MM.1S (cell line): Measurements from ENCODE around the gene TUFM.

Experiments
- DNase-seq: peaks from one replicate; pipeline ENCODE4 v3.0.0-alpha.2; 2015
- H2AFZ ChIP-seq: fragments of 300-600 bp; sonication (generic); 2 replicates; pipeline ENCODE4 v1.6.0; 2016; ENCODE audit warnings: antibody characterized with exemption, low read length
- H3F3A ChIP-seq: fragments of 300-600 bp; sonication (generic); 2 replicates; pipeline ENCODE4 v1.6.1; 2016; ENCODE audit warnings: mild to moderate bottlenecking, antibody characterized with exemption, low read length, moderate library complexity, mixed read lengths; ENCODE audit not compliant: insufficient read depth
- H3K27ac ChIP-seq: fragments of 300-600 bp; sonication (generic); 2 replicates; pipeline ENCODE4 v1.5.1; 2016; ENCODE audit warnings: mild to moderate bottlenecking, low read length
- H3K27me3 ChIP-seq: fragments of 300-600 bp; sonication (generic); replicated peaks from 2 replicates; pipeline ENCODE4 v1.6.0; 2016; ENCODE audit warnings: low read length; ENCODE audit not compliant: insufficient read depth
- H3K36me3 ChIP-seq: fragments of 300-600 bp; sonication (generic); replicated peaks from 2 replicates; pipeline ENCODE4 v1.6.1; 2016; ENCODE audit warnings: mild to moderate bottlenecking, low read length, mixed read lengths; ENCODE audit not compliant: insufficient read depth
- H3K4me1 ChIP-seq: fragments of 300-600 bp; sonication (generic); 2 replicates; pipeline ENCODE4 v1.6.1; 2016; ENCODE audit warnings: low read length, mixed read lengths
- H3K4me2 ChIP-seq: fragments of 300-600 bp; sonication (generic); 2 replicates; pipeline ENCODE4 v1.6.0; 2016; ENCODE audit warnings: low read depth, low read length
- H3K4me3 ChIP-seq: fragments of 300-600 bp; sonication (generic); 2 replicates; pipeline ENCODE4 v1.5.1; 2016; ENCODE audit warnings: low read length, mixed read lengths
- H3K79me2 ChIP-seq: fragments of 300-600 bp; sonication (generic); 2 replicates; pipeline ENCODE4 v1.6.1; 2016; ENCODE audit warnings: mixed run types, low read length, mixed read lengths
- H3K9ac ChIP-seq: fragments of 300-600 bp; sonication (generic); 2 replicates; pipeline ENCODE4 v1.6.1; 2016; ENCODE audit warnings: low read length, mixed read lengths
- H3K9me2 ChIP-seq: fragments of 300-600 bp; sonication (generic); replicated peaks from 2 replicates; pipeline ENCODE4 v1.6.1; 2016; ENCODE audit warnings: mild to moderate bottlenecking, low read length, mixed read lengths; ENCODE audit not compliant: insufficient read depth
- H3K9me3 ChIP-seq: fragments of 300-600 bp; sonication (generic); replicated peaks from 2 replicates; pipeline ENCODE4 v1.6.1; 2016; ENCODE audit warnings: mild to moderate bottlenecking, low read length, mixed read lengths; ENCODE audit not compliant: insufficient read depth
- H4K20me1 ChIP-seq: fragments of 300-600 bp; sonication (generic); 2 replicates; pipeline ENCODE4 v1.6.1; 2016; ENCODE audit warnings: mild to moderate bottlenecking, low read length, moderate library complexity, mixed read lengths; ENCODE audit not compliant: insufficient read depth
- EZH2 ChIP-seq: fragments of 300-600 bp; sonication (generic); optimal IDR thresholded peaks from 2 replicates; pipeline ENCODE3; 2017; ENCODE audit warnings: low read depth, mild to moderate bottlenecking, antibody characterized with exemption, low read length, mixed read lengths
- EZH2phosphoT487 ChIP-seq: fragments of 300-600 bp; sonication (generic); IDR thresholded peaks from 2 replicates; pipeline ENCODE4 v1.6.1; 2018; ENCODE audit warnings: antibody characterized with exemption, low read length
- TF ChIP-seq, protein P1 (sequence below): fragments of 300-600 bp; sonication (generic); IDR thresholded peaks from 2 replicates; pipeline ENCODE4 v1.5.1; 2016; ENCODE audit warnings: antibody characterized with exemption, low read length, mixed read lengths

Gene TUFM

DNA sequence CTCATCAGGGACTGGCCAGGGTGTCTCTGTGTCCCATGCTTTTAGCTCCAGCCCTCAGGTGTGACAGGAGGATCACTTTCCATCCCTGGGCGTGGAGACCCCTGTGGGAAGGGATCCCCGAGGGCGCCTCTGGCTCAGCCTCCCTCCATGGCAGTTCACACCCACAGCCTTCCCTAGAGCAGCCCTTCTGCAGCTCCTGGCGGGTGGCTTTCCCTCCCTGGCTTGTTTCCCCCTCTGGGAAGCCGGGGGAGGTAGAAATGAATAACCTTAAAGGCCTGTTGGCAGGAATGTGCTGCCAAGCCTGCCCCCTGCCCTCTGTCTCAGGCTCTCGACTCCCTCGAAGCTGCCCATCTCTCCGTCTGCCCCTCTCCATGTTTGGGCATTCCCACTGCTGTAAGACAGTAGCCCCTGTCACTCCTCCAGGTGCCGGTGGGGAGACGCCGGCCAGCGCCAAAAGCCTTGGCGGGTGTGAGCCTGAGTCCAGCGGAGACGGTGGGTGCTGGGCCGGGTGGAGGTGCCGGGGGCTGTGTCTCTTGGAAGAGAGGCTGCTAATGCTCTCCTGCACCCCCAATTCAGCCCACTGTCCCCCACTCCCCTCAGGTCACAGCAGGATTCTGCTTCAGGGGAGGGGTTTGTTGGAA lies 30.0 kb upstream of the TUFM start:
- Histone ChIP-seq H3K4me2 (no peak overlapping the region), H3K27ac (no peak overlapping the region), H4K20me1 (no peaks in the 10 kb centered on the region), H3K9me2 (no peaks in the 10 kb centered on the region), H3K27me3 (no peaks in the 10 kb centered on the region), H3K9ac (no peak overlapping the region), H3K4me1 (peaks cover 6% of the 10 kb centered on the region; the same call in 1 of the 2 replicates), H3F3A (no peaks in the 10 kb centered on the region), H3K79me2 (no peaks in the 10 kb centered on the region), H3K4me3 (no peak overlapping the region), H2AFZ (no peak overlapping the region), H3K9me3 (no peaks in the 10 kb centered on the region), H3K36me3 (no peaks in the 10 kb centered on the region)
- DNase-seq = no peak
- TF ChIP-seq EZH2 = no peak
- TF ChIP-seq EZH2phosphoT487 = no peak
- TF ChIP-seq, protein P1, sequence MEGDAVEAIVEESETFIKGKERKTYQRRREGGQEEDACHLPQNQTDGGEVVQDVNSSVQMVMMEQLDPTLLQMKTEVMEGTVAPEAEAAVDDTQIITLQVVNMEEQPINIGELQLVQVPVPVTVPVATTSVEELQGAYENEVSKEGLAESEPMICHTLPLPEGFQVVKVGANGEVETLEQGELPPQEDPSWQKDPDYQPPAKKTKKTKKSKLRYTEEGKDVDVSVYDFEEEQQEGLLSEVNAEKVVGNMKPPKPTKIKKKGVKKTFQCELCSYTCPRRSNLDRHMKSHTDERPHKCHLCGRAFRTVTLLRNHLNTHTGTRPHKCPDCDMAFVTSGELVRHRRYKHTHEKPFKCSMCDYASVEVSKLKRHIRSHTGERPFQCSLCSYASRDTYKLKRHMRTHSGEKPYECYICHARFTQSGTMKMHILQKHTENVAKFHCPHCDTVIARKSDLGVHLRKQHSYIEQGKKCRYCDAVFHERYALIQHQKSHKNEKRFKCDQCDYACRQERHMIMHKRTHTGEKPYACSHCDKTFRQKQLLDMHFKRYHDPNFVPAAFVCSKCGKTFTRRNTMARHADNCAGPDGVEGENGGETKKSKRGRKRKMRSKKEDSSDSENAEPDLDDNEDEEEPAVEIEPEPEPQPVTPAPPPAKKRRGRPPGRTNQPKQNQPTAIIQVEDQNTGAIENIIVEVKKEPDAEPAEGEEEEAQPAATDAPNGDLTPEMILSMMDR = no peak

DNA sequence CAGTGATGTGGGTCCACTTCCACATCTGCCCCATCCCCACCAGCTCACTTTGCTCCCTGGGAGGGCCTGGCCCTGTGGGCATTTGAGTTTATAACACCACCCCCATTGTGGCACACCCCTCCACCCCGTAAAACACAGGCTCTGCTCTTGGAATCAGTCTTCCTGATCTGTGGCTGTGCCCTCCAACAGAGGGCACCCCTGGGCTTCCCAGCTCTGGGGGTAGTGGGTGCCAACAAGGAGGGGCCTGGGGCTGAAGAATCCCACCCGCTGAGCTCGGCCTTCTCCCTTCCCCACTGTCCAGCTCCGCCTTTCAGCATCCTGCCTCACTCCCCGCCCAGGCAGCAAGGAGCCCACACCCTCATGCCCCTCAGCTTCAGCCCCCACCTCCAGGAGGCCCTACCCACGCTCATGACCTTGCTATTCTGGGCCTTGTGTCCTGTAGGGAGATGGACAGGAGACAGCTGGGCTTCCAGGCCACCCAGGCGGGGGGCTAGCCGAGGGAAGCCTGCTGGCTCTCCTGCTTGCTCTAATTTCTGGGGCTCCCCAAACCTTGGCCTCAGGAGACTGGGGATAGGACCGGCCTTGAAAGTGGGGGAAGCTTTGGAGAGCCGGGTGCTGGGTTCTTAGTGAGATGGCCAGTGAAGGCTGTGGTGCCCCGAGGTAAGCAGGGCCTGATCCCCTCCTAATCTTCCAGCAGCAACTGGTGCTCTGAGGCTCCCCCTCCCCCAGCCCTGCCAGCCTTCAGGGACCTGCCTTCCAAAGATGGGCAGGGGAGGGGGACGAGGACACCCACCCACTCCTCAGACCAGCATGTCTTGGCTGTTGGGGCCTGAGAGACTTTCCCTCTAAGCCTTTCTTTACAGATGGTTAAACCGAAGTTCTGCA lies 29.2 kb upstream of the TUFM start:
- Histone ChIP-seq H3K9ac (no peak overlapping the region), H3F3A (no peaks in the 10 kb centered on the region), H3K79me2 (no peaks in the 10 kb centered on the region), H3K36me3 (no peaks in the 10 kb centered on the region), H3K4me1 (peaks cover 4% of the 10 kb centered on the region; the same call in 1 of the 2 replicates), H2AFZ (no peak overlapping the region), H3K9me2 (no peaks in the 10 kb centered on the region), H4K20me1 (no peaks in the 10 kb centered on the region), H3K4me3 (no peak overlapping the region), H3K27me3 (no peaks in the 10 kb centered on the region), H3K27ac (no peak overlapping the region), H3K4me2 (no peak overlapping the region), H3K9me3 (no peaks in the 10 kb centered on the region)
- no peak for DNase-seq
- TF ChIP-seq EZH2 (no peak), EZH2phosphoT487 (no peak)
- TF ChIP-seq, protein P1 = no peak

DNA sequence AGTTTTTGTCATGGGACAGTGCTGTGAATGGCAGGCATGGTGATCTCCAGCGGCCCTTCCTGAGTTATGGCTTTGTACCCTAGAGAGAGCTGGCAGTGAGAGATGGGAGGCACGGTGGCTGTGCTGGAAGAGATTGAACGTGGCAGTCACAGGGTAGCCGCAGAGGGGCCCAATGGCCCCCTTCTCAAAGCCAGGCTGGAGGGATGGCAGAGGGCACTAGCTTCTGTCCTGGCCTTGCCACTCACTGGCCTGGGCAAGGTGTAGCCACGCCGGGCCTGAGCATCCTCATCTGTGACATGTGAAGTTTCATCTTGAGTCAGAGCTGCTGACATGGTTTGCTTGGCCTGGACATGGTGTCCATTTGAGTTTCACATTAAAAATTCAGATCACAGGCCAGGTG lies 28.3 kb upstream of the TUFM start:
- no peak overlapping the region for H2AFZ ChIP-seq
- no peak for DNase-seq
- H3K4me3 ChIP-seq = no peak overlapping the region
- no peaks in the 10 kb centered on the region for H3K79me2 ChIP-seq
- no peak overlapping the region for H3K27ac ChIP-seq
- TF ChIP-seq, protein P1 = no peak
- TF ChIP-seq EZH2phosphoT487 (no peak), EZH2 (no peak)
- no peak overlapping the region for H3K9ac ChIP-seq
- H3K9me3 ChIP-seq = no peaks in the 10 kb centered on the region
- no peak overlapping the region for H3K4me2 ChIP-seq
- no peaks in the 10 kb centered on the region for H3K9me2 ChIP-seq
- H3K4me1 ChIP-seq = no peaks in the 10 kb centered on the region
- H3F3A ChIP-seq = no peaks in the 10 kb centered on the region
- H3K27me3 ChIP-seq = no peaks in the 10 kb centered on the region
- H3K36me3 ChIP-seq = no peaks in the 10 kb centered on the region
- no peaks in the 10 kb centered on the region for H4K20me1 ChIP-seq
